HG03060 (cell line): ENCODE data around the gene WSCD2.

ENCODE experiments used
- ATAC-seq: cut with Tn5 transposase; IDR thresholded peaks from one replicate; pipeline ENCODE4 v1.9.1; 2021; ENCODE audit warnings: low read depth, moderate number of reproducible peaks; ENCODE audit not compliant: unreplicated experiment

The WSCD2 gene

GRCh38 chr12:108254517-108255251, 125.6 kb downstream of the WSCD2 start:
- ATAC-seq = no peak

GRCh38 chr12:108255252-108255602, 126.1 kb downstream of the WSCD2 start:
- ATAC-seq = no peak

GRCh38 chr12:108257004-108257403, 127.9 kb downstream of the WSCD2 start:
- no peak for ATAC-seq

DNA sequence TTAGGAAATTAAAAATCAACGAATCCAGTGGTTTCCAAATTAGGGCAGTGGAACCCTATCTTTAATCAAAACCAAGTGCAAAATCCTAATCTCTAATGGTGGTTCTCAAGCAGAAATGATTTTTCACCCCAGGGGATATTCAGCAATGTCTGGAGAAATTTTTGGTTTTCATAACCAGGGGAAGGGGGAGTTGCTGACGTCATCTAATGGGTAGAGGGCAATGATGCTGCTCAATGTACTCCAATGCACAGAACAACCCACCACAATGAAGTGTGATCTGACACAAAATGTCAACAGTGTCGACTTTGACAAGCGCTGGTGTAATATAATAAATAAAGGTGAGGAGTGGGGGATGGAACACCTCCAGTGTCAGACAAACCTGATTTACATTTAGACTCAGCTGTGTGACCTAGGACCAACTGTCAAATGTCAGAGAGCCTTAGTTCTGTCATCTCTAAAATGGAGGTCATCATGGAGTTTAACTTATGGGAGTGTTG, 128.6 kb downstream of the WSCD2 start:
- ATAC-seq = no peak

DNA sequence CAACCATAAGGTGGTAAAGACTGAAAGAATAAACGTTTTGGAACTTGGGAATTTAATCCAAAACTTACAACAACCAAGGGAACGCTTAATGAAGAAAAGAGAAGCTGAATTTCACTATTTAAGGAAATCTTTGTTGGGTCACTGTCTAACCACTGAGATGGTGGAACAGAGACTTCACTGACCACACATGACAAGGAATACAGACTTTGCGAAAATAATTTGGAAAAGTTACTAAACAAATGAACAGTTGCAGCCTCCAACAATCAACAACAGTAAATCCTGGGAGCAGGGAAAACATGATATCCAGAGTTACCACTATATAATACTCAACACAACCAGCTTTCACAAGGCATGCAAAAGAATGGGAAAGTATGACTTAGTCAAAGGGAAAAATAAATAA, 131.0 kb downstream of the WSCD2 start:
- ATAC-seq = no peak

DNA sequence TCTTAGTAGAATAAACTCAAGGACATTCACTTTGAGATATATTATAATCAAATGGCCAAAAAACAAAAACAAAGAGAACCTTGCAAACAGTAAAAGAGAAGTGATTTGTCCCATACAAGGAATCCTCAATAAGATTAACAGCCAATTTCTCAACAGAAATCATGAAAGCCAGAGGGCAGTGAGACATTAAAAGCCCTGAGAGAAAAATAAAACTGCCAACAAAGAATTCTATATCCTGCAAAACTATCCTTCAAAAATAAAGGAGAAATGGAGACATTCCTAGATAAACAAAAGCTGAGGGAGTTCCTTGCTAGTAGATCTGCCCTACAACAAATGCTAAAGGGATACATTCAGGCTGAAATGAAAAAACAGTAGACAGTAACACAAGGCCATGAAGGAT, 131.9 kb downstream of the WSCD2 start:
- no peak for ATAC-seq

GRCh38 chr12:108265505-108265904, 136.4 kb downstream of the WSCD2 start:
- no peak for ATAC-seq

GRCh38 chr12:108266131-108266530, 137.0 kb downstream of the WSCD2 start:
- ATAC-seq = no peak

DNA sequence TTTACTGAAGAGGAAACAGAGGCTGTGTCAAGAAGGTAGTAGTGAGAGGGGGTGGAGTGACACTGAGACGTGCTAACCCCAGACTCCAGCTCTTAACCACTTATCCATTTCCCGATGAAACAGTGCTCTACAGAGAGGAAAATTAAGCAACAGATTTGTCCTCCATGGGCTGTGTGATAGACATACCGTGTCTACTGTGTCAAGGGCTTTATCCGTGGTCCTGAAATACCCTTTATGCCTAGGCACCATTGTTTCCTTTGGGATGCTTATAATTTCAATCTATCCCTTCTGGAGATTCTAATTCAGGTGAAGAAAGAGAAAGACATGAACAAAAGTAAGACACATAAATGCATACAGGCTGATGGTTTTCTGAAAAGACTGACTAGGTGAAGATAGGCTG, 138.4 kb downstream of the WSCD2 start:
- no peak for ATAC-seq

DNA sequence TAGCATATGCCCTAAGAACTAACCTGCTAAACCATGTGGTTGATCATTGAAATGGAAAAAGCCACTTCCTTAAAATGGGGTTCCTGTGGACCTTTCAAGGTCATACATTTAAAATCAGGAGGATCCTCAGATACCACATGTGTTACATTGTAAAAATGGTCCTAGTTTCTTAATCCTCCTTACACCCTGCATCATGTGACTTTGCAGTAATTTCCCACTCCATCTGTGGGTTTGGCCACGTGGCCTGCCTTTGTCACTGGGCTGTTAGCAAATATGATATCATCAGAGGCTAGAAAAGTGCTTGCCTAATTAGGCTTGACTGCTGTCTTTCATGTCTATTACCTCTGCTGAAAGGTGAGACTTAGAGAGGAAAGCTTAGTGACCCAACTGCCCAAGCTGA, 139.3 kb downstream of the WSCD2 start:
- ATAC-seq = no peak

DNA sequence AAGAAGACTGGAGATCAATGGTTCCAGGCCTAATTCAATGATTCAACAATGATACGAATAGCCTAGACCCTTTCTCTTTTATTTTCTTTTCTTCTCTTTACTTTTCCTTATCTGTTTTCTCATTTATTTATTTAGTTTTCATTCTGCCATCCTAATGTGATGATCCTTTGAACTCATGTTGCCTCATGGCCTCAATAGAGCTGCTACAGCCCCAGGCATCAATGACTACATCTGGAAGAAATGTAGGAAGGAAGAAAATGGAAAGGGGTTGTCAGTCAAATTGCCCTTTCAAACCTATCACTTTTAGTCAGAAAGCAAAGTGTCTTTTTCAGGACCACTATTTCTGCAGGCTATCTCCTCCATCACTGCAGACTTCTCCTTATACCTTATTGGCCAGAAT, 140.1 kb downstream of the WSCD2 start:
- no peak for ATAC-seq

- no peak for ATAC-seq
Observed at GRCh38 chr12:108270035-108270848, 141.2 kb downstream of the WSCD2 start.

DNA sequence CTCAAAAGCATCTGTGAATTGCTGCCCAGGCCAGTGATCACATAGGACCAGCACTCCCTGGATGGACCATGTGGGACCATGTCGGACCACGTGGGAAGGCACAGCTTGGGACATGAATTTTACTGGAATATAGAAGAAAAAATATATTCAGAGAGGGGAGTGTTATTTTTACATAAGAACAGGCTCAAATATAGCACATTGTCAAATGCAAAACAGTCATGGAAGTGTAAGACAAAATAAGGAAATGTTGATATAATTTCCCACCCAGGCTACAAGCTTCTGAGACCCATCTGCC, 141.7 kb downstream of the WSCD2 start:
- no peak for ATAC-seq

GRCh38 chr12:108271951-108272872, 143.1 kb downstream of the WSCD2 start:
- no peak for ATAC-seq

DNA sequence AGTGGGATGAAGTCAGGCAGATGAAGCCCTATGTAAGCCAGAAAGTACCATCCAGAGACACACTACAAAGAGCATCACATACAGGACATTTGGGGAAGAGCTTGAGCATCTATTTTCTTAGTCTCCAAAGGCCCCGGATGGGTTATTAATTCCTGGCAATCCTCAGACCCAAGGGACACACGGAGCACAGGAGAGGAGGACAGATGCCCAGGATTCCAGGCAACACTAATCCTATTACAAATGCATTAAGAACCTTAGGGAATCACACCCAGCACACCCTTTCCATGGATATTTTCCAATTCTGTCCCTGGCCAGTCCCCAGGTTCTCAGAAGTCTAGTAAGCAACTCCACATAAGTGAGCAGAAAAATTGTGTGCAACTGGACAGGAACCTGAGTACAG, 144.1 kb downstream of the WSCD2 start:
- ATAC-seq = no peak

DNA sequence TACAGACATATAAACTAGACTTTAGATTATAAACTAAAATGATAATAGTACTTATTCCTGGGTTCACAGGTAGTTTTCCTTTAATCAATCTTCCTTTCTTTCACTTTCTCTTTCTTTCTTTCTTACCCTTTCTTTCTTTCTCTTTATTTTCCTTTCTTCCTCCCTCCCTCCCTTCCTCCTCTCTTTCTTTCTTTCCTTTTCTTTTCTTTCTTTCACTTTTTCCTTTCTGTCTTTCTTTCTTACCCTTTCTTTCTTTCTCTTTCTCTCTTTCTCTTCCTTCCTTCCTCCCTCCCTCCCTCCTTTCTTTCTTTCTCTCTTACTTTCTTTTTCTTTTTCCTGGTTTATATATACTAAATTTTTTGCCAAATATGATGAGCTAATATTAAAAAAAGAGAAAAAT, 148.5 kb downstream of the WSCD2 start:
- no peak for ATAC-seq

- ATAC-seq = no peak
Observed at GRCh38 chr12:108282160-108282559, 153.1 kb downstream of the WSCD2 start.

DNA sequence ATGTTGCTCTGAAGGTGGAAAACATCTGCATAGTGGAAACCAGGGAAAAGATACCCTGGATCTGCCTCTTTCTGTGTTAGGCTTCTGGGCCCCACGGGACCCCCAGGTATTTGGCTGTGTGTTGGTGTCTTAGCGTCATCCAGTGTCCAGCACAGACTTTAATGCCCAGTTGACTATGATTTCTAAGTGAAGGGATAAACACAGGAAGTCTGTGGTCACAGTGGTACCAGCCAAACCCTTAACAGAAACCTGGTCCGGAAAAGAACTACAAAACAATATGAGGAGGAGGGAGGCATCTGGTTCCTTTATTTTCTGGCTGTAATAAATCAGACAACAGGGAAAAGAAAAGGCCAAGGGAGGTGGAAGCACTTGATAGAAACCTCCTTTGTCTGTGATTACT, 153.6 kb downstream of the WSCD2 start:
- ATAC-seq = no peak

DNA sequence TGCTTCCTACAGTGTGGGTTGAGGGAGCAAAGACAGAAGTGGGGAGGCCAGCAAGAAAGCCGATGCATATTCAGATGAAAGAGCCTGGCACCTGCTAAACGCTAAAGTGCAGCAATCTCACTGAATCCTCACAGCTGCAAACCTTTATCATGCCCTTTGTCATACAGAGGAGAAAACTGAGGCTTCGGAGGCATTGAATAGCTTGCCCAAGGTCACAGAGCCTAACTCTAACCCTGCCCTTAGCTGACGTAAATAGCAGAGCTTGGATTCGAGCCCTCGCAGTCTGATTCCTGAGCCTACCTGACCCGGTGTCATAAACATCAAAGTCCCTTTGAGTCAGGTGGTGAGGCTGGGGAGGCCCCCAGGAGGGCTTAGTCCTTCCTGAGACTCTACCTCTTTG, 155.1 kb downstream of the WSCD2 start:
- no peak for ATAC-seq

- ATAC-seq = no peak
Observed at GRCh38 chr12:108285016-108285415, 155.9 kb downstream of the WSCD2 start.

- no peak for ATAC-seq
Observed at GRCh38 chr12:108287227-108287626, 158.1 kb downstream of the WSCD2 start.
